Stimulated activated naive CD8-positive, alpha-beta T cell treated with anti-CD3 and anti-CD28 coated beads, Interleukin-15, amount 100 ng/mL, for 72 hours (primary cell): ENCODE results near the gene PCSK4.

ENCODE experiments used
- ATAC-seq: fragments of 150-1000 bp; cut with Tn5 transposase; 2 replicates; pipeline ENCODE4 v1.10.0; 2021; ENCODE audit warnings: mild to moderate bottlenecking, moderate library complexity
- DNase-seq, 2 donors: peaks; one replicate each; pipeline ENCODE4 v3.0.0; 2021 to 2022
- H3K27ac Mint-ChIP-seq, 2 donors: one replicate each; pipeline ENCODE4 v1.8.0; 2022; ENCODE audit warnings: mild to moderate bottlenecking in 2 of 2, mixed read lengths in 2 of 2, moderate library complexity in 2 of 2
- H3K27me3 Mint-ChIP-seq: one replicate; pipeline ENCODE4 v1.8.0; 2022; ENCODE audit warnings: mixed read lengths
- H3K4me1 Mint-ChIP-seq: one replicate; pipeline ENCODE4 v1.8.0; 2022; ENCODE audit warnings: mild to moderate bottlenecking, mixed read lengths
- H3K4me3 Mint-ChIP-seq, 2 donors: one replicate each; pipeline ENCODE4 v1.8.0; 2022; ENCODE audit warnings: mild to moderate bottlenecking in 2 of 2, mixed read lengths in 2 of 2, moderate library complexity in 1 of 2
- H3K9me3 Mint-ChIP-seq, 2 donors: one replicate each; pipeline ENCODE4 v1.8.0; 2022; ENCODE audit warnings: mixed read lengths in 2 of 2

The PCSK4 gene

GRCh38 chr19:1465191-1466016 lies 24.7 kb downstream of the PCSK4 start:
- DNase-seq, result peak; percentile 51 to 55
- H3K27ac Mint-ChIP-seq, result no peak overlapping the region
- ATAC-seq, result peak; percentile 49
- H3K27me3 Mint-ChIP-seq, result peaks cover 16% of the 10 kb centered on the region
- peak overlapping the region in 1 of 2 donors; percentile 51 for H3K4me3 Mint-ChIP-seq
- H3K4me1 Mint-ChIP-seq, result peaks cover 13% of the 10 kb centered on the region
- no peaks in the 10 kb centered on the region for H3K9me3 Mint-ChIP-seq

GRCh38 chr19:1461862-1462261 lies 28.3 kb downstream of the PCSK4 start:
- H3K4me1 Mint-ChIP-seq, result peaks cover 10% of the 10 kb centered on the region
- ATAC-seq (no peak), DNase-seq (no peak)
- no peaks in the 10 kb centered on the region for H3K9me3 Mint-ChIP-seq
- H3K27me3 Mint-ChIP-seq, result peaks cover 31% of the 10 kb centered on the region
- H3K4me3 Mint-ChIP-seq, result no peak overlapping the region
- H3K27ac Mint-ChIP-seq, result no peak overlapping the region

GRCh38 chr19:1460033-1460995 lies 29.8 kb downstream of the PCSK4 start:
- no peak for DNase-seq
- H3K27ac Mint-ChIP-seq, result no peak overlapping the region

GRCh38 chr19:1459479-1459878 lies 30.7 kb downstream of the PCSK4 start:
- peaks cover 21% of the 10 kb centered on the region for H3K4me1 Mint-ChIP-seq
- no peak for ATAC-seq
- DNase-seq, result no peak

More at GRCh38 chr19:1460033-1460995, 29.8 kb downstream of the PCSK4 start:
- peaks cover 14% of the 10 kb centered on the region for H3K4me1 Mint-ChIP-seq
- H3K27me3 Mint-ChIP-seq, result peaks cover 39% of the 10 kb centered on the region
- no peaks in the 10 kb centered on the region for H3K9me3 Mint-ChIP-seq
- no peak for ATAC-seq
- no peak overlapping the region for H3K4me3 Mint-ChIP-seq

GRCh38 chr19:1457892-1458291 lies 32.3 kb downstream of the PCSK4 start:
- ATAC-seq (no peak), DNase-seq (no peak)
- Mint-ChIP-seq H3K9me3 (no peaks in the 10 kb centered on the region), H3K27ac (no peak overlapping the region), H3K4me1 (peaks cover 21% of the 10 kb centered on the region), H3K4me3 (no peak overlapping the region), H3K27me3 (peaks cover 63% of the 10 kb centered on the region)

More at GRCh38 chr19:1459479-1459878, 30.7 kb downstream of the PCSK4 start:
- H3K27ac Mint-ChIP-seq, result no peak overlapping the region
- H3K4me3 Mint-ChIP-seq, result no peak overlapping the region
- H3K27me3 Mint-ChIP-seq, result peaks cover 47% of the 10 kb centered on the region
- H3K9me3 Mint-ChIP-seq, result no peaks in the 10 kb centered on the region

GRCh38 chr19:1457031-1457739 lies 33.0 kb downstream of the PCSK4 start:
- H3K4me1 Mint-ChIP-seq, result peaks cover 21% of the 10 kb centered on the region
- H3K27ac Mint-ChIP-seq, result no peak overlapping the region
- H3K27me3 Mint-ChIP-seq, result peaks cover 70% of the 10 kb centered on the region
- ATAC-seq, result no peak
- H3K9me3 Mint-ChIP-seq, result no peaks in the 10 kb centered on the region
- no peak for DNase-seq
- no peak overlapping the region for H3K4me3 Mint-ChIP-seq

GRCh38 chr19:1456121-1456900 lies 33.8 kb downstream of the PCSK4 start:
- peak; percentile 1 for ATAC-seq
- Mint-ChIP-seq H3K4me3 (no peak overlapping the region), H3K27me3 (peaks cover 79% of the 10 kb centered on the region)

GRCh38 chr19:1455336-1456120 lies 34.6 kb downstream of the PCSK4 start:
- peak overlapping the region in 1 of 2 donors; percentile 63 for H3K27ac Mint-ChIP-seq
- H3K9me3 Mint-ChIP-seq, result no peaks in the 10 kb centered on the region
- peak; percentile 69 for ATAC-seq
- DNase-seq, result peak; percentile 64 to 70
- H3K4me3 Mint-ChIP-seq, result peak overlapping the region; percentile 33 to 45
- peaks cover 26% of the 10 kb centered on the region for H3K4me1 Mint-ChIP-seq
- peaks cover 87% of the 10 kb centered on the region for H3K27me3 Mint-ChIP-seq

More at GRCh38 chr19:1456121-1456900, 33.8 kb downstream of the PCSK4 start:
- no peak for DNase-seq
- H3K27ac Mint-ChIP-seq, result peak overlapping the region in 1 of 2 donors; percentile 63
- peaks cover 21% of the 10 kb centered on the region for H3K4me1 Mint-ChIP-seq
- no peaks in the 10 kb centered on the region for H3K9me3 Mint-ChIP-seq

GRCh38 chr19:1455002-1455335 lies 35.2 kb downstream of the PCSK4 start:
- ATAC-seq, result no peak
- no peak overlapping the region for H3K27ac Mint-ChIP-seq
- H3K27me3 Mint-ChIP-seq, result peaks cover 92% of the 10 kb centered on the region
- H3K4me3 Mint-ChIP-seq, result peak overlapping the region; percentile 12 to 61
- DNase-seq, result no peak
- H3K4me1 Mint-ChIP-seq, result peaks cover 30% of the 10 kb centered on the region
- no peaks in the 10 kb centered on the region for H3K9me3 Mint-ChIP-seq

- DNase-seq (no peak), ATAC-seq (no peak)
- Mint-ChIP-seq H3K27me3 (peaks cover 96% of the 10 kb centered on the region), H3K4me3 (no peak overlapping the region), H3K4me1 (peaks cover 34% of the 10 kb centered on the region), H3K9me3 (no peaks in the 10 kb centered on the region), H3K27ac (no peak overlapping the region)
These were observed 36.4 kb downstream of the PCSK4 start for GRCh38 chr19:1453525-1454364.

GRCh38 chr19:1452802-1453524 lies 37.2 kb downstream of the PCSK4 start:
- Mint-ChIP-seq H3K27me3 (peaks cover 96% of the 10 kb centered on the region), H3K9me3 (no peaks in the 10 kb centered on the region), H3K27ac (no peak overlapping the region), H3K4me3 (no peak overlapping the region), H3K4me1 (peaks cover 33% of the 10 kb centered on the region)
- DNase-seq (no peak), ATAC-seq (no peak)

- H3K4me3 Mint-ChIP-seq, result no peak overlapping the region
- H3K27me3 Mint-ChIP-seq, result peaks cover 96% of the 10 kb centered on the region
- no peak for ATAC-seq
- no peaks in the 10 kb centered on the region for H3K9me3 Mint-ChIP-seq
- no peak overlapping the region for H3K27ac Mint-ChIP-seq
- H3K4me1 Mint-ChIP-seq, result peaks cover 33% of the 10 kb centered on the region
- no peak for DNase-seq
These were observed 38.0 kb downstream of the PCSK4 start for GRCh38 chr19:1451916-1452801.
